Stimulated activated CD4-positive, alpha-beta T cell treated with anti-CD3 and anti-CD28 coated beads, TNF-alpha, amount 100 ng/mL, for 48 hours (primary cell): ENCODE results near the gene WIZ.

ENCODE experiments used
- DNase-seq, 3 donors: peaks; one replicate each; pipeline ENCODE4 v3.0.0-alpha.2; 2020; ENCODE audit warnings: low read depth in 3 of 3

WIZ gene

DNA sequence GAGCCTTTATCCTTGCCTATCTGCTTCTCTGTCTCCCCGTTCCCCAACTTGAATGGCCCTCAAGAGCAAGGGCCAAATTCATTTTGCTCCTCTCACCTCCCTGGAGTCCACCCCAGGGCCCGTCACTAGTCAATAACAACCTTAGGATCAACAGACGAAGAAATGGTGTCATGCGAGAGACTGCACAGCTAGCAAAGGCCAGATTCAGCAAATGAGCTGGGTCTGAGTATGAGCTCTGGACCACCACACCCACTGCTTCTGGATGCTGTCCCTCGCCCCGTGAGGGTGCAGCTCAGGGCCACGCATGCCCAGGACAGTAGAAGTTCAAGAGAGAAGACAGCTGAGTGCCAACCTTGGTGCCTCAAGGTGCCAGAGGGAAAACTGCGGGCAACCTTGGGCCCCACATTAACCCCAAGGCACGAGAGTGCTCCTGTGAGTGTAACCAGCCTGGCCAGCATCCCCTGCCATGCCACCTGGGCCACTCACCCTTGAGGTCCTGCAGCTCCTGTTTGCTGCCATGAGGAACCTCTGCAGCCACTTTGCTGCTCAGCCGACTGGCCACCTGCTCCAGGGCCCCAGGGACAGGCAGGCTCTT is 19.1 kb downstream of the WIZ start:
- DNase-seq = no peak

DNA sequence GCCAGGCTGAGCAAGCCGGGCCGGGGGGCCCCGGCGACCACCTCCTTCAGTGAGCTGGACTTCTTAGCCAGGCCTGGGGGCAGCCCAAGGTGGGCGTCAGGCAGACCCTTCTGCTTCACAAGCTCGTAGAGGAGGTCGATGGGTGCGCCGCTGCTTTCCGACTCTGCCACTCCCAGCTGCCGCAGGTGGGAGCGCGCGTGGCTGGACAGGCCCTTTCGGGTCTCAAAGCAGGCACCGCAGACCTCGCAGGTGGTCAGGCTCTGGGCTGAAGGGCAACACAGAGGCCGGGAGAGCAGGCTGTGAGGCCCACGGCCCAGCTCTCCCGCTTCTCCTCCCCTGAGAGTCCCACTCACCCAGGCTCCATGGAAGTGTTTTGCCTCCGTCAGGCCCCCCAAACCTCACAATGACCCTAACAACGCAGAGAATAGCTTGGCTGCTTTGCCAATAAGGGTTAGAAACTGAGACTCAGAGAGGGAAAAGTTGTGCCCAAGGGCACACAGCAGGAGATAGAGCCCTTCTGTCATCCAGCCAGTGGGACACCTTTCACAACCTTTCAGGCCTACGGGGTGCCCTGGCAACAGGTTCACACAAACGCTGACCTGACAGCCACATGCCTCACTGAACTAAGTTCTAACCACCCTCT is 19.8 kb downstream of the WIZ start:
- DNase-seq = no peak

DNA sequence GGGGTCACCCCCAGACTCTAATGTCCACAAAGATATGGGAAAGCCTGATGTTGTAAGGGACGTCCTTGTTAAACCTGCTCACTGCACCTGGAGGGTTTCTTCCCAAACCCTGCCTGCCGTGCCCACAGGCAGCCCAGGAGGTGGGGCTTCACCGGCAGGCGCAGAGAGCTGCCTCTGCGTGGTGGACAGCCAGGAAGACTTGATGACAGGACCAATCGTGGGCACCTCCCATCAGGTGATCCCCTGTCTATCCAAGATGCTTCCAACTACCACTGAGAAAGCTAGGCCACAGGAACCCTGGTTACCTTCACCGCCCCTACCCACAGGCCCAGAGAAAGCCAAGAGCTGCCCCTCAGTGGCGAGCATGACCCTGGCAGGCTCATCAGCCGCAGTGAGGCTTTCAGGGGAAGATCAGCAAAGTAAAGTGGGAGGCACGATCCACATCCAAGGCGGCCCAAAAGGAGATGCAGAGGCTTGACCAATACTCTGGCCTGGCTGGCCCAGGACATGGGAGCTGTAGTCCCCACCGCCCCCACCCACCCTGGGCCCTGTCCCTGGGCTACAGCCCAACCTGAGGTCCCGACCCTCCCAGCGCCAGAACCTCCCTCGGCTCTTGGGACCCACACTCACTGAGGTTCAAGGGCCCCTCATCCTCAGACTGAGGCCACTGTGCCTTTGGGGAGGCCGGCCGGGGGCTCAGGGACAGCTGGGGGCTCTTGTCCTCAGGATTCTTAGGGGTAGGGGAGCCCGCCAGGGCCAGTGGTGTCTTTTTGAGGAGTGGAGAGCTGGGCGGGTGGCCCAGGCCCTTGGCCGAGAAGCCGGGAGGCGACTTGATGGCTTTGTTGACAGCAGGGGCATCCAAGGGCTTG is 20.6 kb downstream of the WIZ start:
- DNase-seq = no peak

DNA sequence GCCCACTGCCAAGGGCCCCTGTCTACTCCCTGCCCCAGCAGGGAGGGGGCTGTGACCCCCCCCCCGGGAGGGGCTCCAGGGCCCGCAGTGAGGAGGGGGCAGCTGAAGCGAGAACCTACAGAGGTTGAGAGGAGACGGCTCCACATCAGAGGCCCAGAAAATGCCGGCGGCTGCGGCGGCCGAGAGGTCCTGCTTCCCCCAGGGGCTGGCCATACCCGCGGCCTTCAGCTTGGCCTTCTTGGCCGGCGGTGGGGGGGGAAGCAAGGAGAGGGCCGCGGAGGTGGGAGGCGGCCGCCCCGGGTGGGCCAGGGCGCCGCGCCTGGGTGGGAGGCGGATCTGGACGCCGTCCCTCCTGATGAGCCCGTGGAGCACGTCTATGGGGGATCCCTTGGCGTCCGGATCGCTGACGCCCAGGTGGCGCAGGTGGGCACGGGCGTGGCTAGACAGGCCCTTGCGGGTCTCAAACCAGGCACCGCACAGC is 21.7 kb downstream of the WIZ start:
- no peak for DNase-seq

GRCh38 chr19:15427350-15427700 is 22.4 kb downstream of the WIZ start:
- DNase-seq = no peak

DNA sequence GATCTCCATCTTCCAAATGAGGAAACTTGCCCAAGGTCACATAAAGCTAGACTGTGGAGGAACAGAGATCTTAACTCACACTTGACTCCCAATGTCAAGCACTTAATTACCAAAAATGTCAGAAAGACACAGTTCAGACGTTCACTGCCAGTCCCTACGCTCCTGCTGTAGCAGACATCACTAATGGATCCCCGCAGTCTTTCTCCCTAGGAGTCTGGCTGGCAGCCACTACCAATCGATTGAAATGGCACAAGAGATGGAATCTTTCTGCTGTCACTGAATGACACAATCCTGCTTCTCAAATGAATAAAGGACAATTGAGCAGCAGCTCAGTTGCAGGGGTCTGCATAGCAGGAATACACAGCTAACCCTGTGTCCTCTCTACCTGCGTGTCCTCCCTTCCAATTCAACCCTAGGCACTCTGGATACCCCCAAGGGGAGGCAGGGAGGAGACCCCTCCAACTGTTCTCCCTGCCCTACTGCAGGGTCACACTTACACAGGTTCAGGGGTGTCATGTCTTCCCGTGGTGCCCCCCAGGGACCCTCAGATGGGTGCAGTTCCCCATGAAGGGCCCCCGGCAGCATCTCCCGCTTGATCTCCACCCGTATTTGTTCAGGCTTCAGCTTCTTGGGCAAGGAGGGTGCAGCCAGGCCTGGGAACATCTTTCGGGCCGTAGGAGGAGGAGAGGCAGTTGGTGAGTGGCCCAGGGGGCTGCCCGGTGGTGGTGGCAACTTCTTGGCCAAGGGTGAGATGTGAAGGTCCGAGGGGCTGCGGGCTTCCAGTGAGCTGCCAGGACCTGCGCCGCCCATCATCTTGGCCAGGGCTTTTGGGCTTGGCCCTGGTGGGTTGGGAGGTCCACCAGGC is 23.0 kb downstream of the WIZ start:
- no peak for DNase-seq

DNA sequence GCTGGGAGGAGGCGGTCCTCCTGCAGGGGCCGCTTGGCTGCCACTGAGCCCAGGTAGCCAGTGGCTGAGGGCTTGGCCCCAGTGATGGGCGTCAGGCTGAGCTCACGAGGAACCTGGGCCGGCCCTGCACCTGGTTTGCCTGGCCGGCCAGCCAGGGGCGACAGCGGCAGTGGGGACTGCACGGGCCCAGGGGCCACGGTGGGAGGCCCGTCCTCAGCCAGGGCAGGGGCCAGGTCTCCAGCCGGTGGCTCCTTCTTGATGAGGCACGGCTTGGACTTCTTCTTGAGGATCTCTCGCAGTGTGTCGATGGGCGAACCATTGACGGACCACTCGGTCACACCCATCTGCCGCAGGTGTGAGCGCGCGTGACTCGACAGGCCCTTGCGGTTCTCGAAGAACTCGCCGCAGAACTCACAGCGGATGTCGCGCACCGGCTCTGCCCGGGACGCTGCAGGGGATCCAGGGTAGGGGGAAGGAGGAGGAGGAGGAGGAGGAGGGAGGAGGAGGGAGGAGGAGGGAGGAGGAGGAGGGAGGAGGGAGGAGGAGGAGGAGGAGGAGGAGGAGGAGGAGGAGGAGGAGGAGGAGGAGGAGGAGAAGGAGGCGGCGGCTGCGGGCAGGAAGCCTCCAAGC is 24.3 kb downstream of the WIZ start:
- DNase-seq = no peak

DNA sequence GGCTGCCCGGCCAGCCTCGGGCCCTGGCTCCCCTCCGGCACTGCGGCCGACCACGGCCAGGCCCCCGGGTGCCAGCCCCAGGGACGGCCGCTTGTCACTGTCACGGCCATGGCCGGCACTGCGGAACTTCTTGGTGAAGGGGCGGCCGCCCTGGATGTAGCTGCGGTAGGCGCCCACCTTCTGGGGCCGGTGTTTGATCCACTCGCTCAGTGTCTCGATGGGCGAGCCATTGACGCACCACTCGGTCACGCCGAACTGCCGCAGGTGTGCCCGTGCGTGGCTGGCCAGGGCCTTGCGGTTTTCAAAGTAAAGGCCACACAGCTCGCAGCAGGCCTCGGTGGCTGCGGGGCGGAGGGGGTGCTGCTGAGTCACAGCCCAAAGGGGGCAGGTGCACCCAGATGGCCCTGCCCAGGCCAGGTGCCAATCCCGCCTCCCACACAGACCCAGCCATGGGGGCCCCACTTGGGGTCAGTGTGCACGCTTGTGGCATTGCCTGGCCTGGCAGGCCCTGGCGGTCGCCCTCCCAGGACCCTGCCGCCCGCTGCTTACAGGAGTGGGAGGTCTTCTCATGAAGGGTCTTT is 25.0 kb downstream of the WIZ start:
- DNase-seq = no peak

- no peak for DNase-seq
Measured at GRCh38 chr19:15424121-15424520, 25.6 kb downstream of the WIZ start.

- no peak for DNase-seq
Measured at GRCh38 chr19:15423130-15423529, 26.6 kb downstream of the WIZ start.

GRCh38 chr19:15422296-15423075 is 27.3 kb downstream of the WIZ start:
- DNase-seq = no peak

- no peak for DNase-seq
Measured at GRCh38 chr19:15421721-15422260, 28.0 kb downstream of the WIZ start.

DNA sequence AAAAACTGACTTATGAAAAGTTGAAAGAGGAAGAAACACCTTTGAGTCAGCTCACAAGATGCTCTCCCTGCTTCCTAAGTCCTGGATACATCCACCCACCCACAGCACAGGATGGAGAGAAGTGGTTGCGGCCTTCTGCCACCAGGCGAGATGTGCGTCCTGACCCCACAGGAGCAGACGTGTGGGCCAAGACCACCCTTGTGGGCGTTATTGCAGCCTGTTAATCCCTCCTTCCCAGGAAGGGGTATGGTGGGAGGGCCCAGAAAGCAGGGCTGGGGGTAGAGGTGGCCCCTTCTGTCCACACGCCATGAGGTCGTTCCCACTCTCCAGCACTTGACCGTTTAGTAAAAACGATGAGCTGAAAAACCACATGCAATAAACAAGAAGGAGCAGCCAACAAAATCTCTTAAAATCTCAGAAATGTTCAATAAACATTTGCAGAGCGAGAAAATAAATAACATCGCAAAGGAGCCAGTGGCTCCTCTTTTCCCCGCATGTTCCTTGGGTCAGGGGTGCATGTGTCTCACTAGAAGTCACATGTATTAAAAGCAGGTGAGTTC is 28.5 kb downstream of the WIZ start:
- DNase-seq = no peak

GRCh38 chr19:15419413-15420025 is 30.2 kb downstream of the WIZ start:
- DNase-seq = no peak

GRCh38 chr19:15418579-15419412 is 31.0 kb downstream of the WIZ start, which contains the start of gene AKAP8L:
AKAP8L (minus strand) TSS chr19:15418988; CDS start chr19:15418923, 65 bp downstream.
- peak; percentile 91 to 99 (median 99) for DNase-seq

GRCh38 chr19:15418231-15418578 is 31.6 kb downstream of the WIZ start:
- no peak for DNase-seq

- no peak for DNase-seq
Measured at GRCh38 chr19:15417699-15418098, 32.1 kb downstream of the WIZ start.

GRCh38 chr19:15412832-15413231 is 36.9 kb downstream of the WIZ start:
- DNase-seq = no peak
